T47D (cell line): ENCODE measurements around the gene ARHGEF39.

Source experiments
- DNase-seq, 2 experiments: peaks; one replicate each; pipeline versions ENCODE4 v3.0.0 to v3.0.0-alpha.2; 2011 to 2012; ENCODE audit warnings: low read depth in 1 of 2, low spot score in 1 of 2
- JUND ChIP-seq: IDR thresholded peaks from 2 replicates; pipeline ENCODE4 v1.6.1; 2012; ENCODE audit warnings: low read depth
- in situ Hi-C: cut with HindIII; loops from 2 replicates; pipeline ENCODE4 v1.10.0; 2016; ENCODE audit warnings: low sequenced_read_pairs, low pct_unique_long_range_greater_than_20kb

Gene ARHGEF39

DNA sequence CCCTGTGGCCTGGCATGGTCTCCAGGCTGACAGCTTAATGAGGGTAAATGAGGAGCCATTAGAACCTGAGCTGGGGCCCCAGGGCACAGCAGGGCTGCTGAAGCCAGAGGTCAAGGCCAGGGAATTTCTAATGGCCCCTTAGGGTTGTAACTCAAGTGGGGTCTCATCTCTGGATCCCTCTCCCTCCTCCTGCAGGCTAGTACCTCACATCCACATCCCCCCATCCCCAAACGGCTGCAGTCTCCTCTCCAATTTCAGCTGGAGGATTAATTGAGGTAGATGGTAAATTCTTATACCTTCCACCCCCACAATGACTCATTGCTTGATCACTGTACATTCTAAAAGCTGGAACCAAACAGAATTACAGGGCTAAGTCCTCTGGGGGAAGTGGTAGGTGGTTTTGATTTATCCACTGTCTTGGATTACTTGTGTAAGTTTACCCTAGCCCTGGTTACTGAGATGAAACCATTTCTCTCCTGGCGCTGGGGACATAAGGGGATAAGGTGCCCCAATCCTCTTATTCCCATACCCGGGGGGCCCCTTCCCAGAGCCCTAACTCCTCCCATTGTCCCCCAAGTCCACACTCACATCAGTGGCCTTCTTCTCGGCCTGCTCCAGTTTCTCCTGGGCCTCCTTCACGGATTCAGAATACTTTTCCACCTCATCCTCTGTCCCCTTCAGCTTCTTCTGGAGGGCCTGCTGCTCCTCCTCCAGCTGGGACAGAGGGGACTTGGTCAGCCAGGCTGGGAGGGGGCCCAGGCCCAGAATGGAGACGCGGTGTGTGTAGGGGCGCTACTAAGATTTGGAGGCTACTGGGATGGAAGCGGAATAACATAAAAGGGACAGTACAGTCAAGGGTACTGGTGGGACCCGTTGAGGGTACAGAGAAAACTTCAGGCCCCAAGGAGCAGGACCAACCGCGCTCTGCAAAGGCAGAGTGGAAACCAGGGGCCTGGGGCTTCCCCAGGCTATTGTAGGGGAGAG lies 23.9 kb upstream of the ARHGEF39 start:
- no peak for TF ChIP-seq JUND
- in situ Hi-C loops: no loop called here
- no peak for DNase-seq

DNA sequence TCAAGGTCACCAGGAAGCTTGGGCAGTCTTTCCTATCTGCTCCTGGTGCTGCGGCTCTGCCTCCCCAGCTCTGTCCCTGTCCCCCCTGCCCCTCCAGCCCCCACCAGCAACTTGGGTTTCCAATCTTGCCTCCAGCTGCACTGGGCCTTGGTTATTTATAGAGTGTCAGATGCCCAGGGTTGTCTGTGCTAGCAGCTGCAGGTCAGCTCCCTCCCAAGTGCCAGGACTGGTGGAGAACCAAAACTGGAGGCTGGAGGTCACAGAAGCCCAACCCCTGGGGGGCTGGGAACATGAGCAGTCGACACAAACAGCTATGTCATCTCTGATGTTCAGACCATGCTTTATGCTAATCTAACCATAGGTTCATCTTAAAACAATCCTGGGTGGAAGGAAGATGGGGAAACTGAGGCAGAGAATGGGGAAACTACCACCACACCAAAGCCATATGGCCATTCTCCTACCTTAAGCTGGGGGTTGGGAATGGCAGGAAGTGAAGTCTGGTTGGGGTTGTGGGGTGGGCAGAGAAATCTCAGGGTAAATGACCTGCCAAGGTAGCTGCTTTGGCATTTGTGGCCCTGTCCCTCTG lies 23.1 kb upstream of the ARHGEF39 start:
- in situ Hi-C loops: no loop called here
- no peak for DNase-seq
- no peak for TF ChIP-seq JUND

DNA sequence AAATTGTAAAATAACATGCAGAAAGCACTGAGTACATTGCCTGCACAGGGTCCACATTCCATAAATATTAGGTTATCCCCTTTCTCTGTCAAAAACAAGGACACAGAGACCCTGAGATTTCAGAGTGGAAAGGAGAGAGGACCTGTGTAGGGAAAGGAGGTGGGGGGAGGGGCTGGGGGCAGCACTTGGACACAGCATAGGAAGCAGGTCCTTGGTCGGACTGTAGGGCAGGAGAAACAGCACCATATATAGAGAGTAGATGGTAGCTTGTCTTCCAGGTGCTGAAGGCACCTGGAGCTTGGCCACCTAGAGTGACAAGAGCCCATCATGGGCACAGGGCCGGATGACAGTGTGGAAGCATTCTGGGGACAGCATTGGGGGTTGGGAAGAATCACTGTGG lies 22.3 kb upstream of the ARHGEF39 start:
- no peak for DNase-seq
- in situ Hi-C loops: no loop called here
- TF ChIP-seq JUND: no peak

DNA sequence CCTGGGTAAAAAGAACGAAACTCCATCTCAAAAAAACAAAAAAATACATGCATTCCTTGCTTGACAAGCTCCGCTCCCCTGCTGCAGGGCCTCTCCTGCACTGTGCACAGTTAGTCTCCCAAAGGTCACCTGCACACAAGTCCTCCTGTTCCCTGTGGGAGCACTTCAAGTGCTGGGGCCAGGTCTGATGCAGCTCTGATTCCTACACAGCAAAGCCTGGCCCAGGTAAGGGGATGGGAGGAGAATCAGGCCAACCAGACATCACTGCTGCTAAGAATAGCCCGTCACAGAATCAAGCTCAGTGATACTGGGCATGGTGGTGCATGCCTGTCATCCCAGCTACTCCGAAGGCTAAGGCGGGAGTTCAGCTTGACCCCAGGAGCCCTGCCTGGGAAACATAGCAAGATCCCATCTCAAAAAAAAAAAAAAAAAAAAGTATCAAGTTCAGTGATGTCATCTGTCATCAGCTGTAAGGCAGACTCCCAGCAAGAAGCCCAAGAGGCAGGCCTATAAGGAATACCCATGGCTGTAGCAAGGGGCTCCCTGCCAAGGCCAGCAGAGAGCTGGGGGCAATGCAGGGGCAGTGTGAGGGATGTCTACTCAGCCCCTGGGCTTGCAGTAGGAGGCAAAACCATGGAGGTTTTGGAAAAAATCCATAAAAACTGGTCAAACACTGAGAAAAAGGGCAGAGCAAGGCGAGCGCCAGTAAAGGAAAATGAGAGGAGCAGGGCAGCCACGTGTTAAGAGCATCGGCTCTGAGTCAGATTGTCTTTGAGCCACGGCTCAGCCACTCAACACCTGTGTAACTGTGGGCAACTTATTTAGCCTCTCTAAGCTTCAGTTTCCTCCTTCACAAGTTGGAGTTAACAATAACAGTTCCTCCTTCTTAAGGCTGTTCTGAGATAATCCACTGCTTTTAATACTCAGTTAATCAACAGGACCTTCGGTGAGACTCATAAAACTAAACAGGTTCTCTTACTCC lies 21.5 kb upstream of the ARHGEF39 start:
- DNase-seq: no peak
- in situ Hi-C loops: no loop called here
- no peak for TF ChIP-seq JUND

DNA sequence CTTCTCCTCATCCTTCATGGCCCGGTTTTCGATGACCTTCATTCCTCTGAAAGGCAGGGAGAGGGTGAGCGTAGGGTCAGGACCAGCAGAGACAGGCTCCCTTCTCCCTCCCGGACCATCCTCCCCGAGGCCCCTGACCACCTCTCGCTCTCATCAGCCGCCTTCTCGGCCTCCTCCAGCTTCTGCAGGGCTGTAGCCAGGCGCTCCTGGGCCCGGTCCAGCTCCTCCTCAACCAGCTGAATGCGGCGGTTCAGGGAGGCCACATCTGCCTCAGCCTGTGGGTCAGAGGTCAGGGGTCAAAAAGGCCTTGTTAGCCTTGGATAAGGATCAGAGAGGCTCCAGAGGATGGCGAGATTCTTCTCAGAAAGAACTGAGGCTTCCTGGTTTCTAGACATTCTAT lies 20.5 kb upstream of the ARHGEF39 start:
- in situ Hi-C loops: no loop called here
- TF ChIP-seq JUND: no peak
- no peak for DNase-seq

DNA sequence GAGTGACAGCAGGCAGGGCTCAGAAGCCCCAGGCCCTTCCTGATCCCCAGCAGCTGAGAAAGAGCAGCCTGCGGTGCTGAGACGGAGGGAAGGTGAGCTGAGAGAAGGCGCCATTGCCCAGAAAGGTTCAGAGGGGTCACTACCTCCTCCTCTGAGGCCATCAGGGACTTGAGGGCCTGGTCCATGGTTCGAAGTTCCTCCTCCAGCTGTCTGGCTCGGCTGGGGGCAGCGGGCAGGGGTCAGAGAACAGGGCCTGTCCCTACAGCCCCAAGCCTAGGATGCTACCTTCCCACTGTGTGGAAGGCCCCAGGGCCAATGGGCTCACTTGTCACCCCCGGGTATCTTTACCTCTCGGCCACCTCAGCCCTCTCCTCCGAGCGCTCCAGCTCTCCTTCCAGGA lies 19.9 kb upstream of the ARHGEF39 start:
- no peak for DNase-seq
- TF ChIP-seq JUND: no peak
- in situ Hi-C loops: no loop called here

DNA sequence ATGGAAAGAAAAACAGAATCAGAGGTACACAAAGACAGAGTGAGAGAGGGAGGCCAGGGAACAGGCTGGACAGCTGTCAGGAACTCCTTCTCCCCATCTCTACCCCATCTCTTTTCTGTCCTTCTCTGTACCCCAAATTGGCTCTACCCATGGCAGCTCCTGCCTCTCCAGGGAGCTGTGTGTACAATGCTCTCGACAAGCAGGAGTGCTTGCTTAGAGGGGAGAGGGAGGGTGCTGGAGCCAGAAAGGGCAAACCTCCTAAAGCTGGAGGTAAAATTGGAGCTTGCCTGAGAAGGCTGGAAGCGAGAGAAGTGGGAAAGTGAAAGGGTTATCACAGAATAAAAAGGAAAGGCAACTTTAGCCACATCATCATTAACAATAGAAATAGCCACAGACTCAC lies 18.3 kb upstream of the ARHGEF39 start:
- TF ChIP-seq JUND: no peak
- in situ Hi-C loops: no loop called here
- DNase-seq: no peak

DNA sequence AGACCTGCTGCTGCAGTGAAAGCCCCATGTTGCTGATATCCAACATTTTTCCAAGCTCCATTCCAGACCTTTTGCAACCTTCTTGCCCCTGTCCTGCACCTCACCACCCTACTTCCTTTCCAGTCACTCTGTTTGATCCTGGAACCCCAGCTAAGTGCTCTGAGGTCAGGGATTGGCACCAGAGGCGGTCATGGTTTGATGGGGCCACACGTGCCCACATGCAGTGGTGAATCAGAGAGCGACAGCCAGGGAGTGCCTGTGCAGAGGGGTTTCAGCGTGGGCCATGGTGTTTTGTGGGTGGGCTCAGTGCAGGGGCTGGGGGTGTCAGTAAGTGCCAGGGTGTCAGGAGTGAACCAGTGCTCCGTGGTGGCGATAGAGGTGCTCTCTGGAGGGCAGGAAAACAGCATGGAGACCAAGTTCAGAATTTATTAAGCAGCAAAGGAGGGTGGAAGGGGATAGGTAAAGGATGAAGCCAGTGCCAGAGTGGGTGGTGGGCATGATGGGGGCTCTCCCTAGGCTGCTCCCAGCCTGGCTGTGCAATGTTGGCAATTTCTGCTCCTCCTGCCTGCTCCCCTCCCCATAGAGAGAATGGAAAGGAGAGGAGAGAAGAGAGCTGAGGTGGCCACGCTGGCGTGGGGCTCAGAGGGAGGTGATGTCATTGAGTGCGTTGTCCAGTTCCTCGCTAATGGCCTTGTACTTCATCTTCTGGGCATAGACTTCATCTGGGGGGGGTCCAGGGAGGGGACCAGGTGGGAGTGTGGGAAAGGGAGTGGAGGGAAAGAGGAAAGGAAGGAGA lies 17.7 kb upstream of the ARHGEF39 start:
- DNase-seq: no peak
- in situ Hi-C loops: no loop called here
- TF ChIP-seq JUND: no peak

DNA sequence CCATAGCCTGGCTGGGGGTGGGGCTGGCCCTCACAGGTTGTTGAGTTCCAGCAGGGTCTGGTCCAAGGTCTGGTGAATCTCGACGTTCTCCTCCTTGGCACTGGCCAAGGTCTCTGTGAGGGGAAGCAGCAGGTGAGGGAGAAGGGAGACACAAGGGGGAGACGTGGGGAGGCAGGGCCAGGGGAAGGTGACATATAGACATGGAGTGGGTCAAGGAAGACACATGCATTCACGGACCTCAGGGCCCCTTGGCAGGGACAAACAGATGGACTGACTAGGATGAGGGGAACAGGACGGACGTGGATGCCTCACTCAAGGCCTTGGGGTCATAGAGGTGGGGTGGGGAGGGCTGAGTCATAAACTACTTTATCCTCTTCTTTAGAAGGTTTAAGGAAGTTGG lies 17.1 kb upstream of the ARHGEF39 start:
- no peak for DNase-seq
- in situ Hi-C loops: no loop called here
- no peak for TF ChIP-seq JUND

DNA sequence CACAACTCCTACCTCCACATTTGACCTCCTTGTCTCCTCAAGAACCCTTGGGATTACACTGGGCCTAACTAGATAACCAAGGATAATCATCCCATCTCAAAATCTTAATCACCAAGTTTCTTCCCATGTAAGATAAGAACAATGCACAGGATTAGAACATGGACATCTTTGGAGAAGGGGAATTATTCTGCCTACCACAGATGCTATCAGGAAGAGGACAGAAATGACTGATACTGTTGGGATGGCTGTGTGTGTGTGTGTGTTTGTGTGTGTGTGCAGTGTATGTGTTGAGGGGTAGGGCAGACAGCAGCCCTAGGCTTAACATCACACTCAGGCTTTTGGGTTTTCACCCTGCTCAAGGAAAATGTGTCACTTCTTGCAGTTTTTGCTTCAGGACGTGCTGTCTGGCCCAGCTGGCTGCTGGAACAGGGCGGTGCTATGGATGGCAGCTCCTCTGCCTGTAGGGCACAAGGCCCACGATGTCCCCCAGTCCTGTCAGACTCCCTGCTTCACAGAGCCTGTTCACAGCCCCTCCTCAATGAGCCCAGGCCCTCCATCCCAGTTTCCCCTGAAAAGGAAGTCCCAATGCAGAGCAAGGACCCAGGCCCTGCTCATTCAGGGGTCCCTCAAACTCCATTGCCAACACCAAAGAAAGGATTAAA lies 16.5 kb upstream of the ARHGEF39 start:
- TF ChIP-seq JUND: no peak
- in situ Hi-C loops: no loop called here
- DNase-seq: no peak

DNA sequence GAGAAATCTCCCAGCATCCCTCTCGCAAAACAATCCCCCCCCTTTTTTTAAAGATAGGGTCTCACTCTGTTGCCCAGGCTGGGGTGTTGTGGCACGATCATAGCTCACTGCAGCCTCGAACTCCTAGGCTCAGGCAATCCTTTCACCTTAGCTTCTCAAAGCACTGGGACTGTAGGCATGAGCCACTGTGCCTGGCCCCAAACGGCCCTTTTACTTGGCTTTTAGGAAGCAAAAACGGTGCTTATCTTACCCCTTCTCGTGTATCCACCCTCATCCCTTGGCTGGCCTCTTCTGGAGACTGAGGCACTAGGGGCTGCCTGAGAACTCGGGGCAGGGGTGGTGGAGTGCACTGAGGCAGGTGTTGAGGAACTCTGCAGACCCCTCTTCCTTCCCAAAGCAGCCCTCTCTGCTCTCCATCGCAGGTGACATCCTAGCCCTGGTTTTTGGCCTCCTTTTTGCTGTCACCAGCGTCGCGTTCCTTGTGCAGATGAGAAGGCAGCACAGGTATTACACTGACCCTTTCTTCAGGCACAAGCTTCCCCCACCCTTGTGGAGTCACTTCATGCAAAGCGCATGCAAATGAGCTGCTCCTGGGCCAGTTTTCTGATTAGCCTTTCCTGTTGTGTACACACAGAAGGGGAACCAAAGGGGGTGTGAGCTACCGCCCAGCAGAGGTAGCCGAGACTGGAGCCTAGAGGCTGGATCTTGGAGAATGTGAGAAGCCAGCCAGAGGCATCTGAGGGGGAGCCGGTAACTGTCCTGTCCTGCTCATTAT lies 15.5 kb upstream of the ARHGEF39 start:
- no peak for TF ChIP-seq JUND
- DNase-seq: no peak
- in situ Hi-C loops: no loop called here
